Activated T-cell treated with anti-CD3 and anti-CD28 coated beads for 4 hours (primary cell): ENCODE measurements around the gene NAT9.

ENCODE experiments used
- DNase-seq: peaks from one replicate; pipeline ENCODE4 v3.0.0-alpha.2; 2020

Gene NAT9, protein sequence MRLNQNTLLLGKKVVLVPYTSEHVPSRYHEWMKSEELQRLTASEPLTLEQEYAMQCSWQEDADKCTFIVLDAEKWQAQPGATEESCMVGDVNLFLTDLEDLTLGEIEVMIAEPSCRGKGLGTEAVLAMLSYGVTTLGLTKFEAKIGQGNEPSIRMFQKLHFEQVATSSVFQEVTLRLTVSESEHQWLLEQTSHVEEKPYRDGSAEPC

DNA sequence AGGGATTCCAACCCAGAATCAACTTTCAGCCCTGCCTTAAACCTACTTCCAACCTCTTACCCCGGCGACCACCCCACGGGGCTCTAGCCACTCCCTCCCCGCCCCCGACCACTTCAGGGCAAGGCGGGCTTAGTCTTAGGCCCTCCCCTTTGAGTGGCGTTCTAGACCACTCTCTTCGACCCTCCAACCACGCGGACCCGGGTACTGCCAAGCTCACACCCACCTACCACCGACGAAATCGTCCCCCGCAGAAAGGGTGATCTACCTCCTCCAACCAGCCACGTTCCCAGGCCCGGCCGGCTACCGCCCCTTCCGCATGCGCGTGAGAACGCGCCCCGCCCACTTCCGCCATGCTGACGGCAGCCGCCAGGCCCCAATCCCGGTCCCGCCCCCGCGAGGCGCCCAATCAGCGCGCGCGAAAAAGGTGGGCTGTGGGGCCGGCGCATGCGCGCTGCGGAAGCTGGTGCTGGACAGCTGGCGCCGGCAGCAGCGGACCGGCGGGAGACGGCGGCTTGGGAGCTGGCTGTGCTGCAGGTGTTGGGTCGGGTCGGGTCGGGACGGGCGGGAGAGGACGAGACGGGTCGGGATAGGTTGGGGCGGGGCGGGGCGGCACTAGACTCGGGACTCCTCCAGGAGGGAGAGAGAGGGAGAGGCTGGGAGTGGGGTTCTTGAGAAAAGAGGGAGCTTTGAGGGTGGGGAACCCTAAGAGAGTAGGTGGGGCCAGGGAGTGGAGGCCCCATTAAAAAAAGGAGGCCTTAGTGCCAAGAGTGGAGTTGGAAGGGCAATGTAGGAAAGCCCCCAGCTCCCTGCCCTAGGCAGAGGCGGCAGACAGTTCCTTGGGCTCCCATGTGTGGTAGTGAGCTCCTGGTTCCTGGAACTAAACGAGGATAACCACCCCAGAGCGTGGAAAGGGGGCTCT, at the start of gene NAT9:
Gene NAT9, minus strand, starts transcription at position 302 of the 919 bp plus-strand sequence. CDS start 647 bp downstream, outside the sequence.
- DNase-seq = peak; percentile 99

GRCh38 chr17:74824961-74825627, 48.9 kb upstream of the NAT9 start:
- DNase-seq = no peak

- no peak for DNase-seq
Measured at GRCh38 chr17:74822939-74823367, 46.8 kb upstream of the NAT9 start.

DNA sequence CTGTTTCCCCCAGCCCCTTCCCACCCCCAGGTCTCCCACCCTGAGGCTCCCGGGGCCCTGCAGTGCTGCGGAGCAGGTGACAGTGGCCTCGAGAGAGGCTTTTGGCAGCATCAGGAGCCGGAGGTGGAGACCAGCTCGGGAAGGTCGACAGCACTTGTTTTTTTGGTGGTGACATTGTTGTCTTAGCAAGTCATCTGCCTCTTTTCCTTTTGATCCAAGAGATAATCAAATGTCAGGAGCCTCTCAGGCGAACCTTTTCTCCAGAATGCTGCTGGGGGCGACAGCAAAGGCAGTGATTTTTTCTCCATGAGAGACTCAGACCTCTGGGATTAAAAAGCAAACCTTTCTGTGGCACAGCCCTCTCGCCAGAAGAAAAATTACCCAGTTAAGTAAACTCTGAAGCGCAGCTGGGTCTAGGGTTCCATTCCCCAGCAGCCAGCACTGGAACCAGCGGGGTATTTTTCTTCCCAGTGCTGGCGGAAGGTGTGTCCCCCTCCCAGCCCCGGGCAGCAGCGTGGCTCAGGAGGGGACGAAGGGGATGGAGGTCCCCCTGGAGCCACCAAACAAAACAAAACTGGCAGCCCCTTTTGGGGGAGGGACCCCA, 46.3 kb upstream of the NAT9 start:
- no peak for DNase-seq

DNA sequence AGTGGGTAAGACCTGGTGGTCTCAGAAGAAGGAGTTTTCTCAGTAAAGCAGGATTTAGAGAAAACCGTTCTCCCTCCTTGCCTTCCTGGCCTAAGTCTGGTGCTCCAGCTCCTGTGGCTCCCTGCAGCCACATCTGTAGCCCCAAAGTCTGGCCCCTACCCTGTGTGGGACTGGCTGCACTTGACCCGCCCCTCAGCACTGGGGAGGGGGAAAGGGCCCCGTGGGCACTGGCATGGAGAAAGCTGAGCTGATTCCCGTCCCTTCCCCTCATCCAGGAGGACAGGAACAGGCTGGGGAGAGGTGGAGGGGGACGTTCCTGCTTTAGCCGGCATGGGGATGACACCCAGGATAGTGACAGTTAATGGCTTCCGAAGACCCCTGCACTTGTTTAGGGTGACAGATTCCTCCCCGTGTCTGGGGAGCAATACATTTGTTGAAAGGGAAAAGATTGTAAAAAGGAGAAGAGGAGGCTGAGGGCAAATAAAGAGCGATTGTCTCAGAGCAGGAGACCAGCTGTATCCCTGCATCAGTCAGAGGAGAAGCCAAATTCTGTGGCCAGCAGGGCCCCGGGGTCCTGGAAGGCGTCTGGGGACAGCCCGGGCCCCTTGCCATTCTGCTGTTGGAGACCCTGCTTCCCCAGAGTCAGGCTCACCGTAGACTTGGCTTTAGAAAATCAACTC, 45.6 kb upstream of the NAT9 start:
- DNase-seq = no peak

DNA sequence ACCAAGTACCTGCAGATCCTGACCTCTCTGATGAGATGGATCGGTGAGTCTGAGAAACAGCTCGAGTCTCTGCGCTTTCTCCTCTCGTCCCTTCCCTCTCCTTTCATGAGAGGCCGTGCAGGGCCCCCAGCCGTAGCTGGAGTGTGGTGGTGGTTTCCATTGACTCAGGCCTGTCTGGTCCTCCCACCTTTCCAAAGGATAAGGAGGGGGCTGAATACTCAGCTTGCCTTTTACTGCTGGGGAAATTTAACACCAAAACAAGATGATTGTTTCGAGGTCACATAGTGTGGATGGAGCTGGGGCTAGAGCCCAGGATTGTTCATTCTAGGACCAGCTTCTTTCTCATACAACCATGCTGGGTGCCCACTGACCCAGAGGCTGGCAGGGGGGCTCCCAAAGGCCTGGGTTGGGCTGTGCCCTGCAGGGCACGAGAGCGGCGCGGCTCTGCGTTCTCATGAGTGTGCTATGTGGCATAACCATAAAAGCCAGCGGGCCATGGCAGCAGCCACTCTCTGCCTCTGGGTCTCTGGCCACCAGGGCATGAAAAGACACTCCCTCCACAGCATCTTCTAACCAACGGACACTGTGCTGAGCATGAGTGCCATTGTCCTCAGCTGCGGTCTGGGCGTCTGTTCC, 43.8 kb upstream of the NAT9 start:
- DNase-seq = no peak

DNA sequence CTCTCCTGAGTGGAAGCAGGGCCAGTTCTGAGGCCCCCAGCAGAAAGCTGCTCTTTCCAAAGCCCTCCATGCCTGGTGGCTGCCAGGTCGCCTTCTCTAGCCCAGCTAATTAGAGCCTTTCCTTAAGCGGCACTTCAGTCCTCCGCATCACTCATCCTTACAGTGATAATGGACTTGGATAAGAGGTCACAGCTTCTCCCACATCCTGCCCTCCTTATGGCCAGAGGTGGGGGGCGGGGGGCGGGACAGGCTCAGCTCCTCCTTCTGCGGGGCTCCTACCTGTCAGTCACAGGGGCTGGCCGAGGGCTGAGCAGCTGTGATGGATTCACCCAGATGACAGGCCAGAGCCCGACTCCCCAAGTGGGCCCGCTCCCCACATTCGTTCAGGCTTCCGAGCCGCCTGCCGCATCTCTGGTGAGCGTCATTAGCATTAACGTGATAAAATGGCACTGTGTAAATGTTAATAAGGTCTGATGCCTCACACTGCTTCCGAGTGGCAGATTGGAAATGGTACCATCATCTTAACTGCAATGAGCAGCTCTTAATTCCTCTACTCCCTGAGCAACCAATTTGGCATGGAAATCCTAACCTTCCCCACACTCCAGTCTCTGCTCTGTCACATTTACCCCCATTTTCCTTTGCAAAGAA, 42.3 kb upstream of the NAT9 start:
- no peak for DNase-seq

DNA sequence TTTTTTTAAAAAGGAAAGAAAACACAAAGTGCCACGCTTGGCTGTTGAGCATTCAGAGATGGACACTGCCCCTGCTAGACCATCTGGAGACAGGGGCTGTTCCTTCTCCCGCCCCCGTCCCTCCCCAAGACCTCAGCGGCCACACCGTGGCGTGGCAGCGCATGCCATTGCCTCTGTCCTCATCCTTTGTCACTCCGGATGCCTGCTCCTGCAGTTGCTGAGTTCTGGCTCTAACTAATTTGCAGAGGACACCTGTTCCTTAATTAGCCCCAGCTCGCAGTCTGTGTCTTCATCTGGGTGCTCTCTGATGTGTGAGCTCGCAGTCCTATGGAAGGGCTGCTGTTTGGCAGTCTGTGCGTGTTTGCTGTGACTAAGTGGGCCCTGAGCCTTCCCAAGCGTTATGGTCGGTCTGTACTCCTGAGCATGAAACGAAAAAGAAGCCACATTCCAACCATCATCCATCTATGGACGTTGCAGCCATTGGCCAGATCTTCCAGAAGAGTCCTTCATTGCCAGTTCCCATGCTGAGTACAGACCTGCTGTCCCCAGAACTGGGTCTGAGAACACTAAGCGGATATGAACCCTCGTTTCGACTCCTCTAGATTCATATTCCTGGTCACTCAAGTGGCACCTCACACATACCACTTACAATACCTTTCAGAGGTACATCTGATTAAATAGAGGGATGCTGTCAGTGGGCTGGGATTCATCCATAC, 40.9 kb upstream of the NAT9 start:
- no peak for DNase-seq

DNA sequence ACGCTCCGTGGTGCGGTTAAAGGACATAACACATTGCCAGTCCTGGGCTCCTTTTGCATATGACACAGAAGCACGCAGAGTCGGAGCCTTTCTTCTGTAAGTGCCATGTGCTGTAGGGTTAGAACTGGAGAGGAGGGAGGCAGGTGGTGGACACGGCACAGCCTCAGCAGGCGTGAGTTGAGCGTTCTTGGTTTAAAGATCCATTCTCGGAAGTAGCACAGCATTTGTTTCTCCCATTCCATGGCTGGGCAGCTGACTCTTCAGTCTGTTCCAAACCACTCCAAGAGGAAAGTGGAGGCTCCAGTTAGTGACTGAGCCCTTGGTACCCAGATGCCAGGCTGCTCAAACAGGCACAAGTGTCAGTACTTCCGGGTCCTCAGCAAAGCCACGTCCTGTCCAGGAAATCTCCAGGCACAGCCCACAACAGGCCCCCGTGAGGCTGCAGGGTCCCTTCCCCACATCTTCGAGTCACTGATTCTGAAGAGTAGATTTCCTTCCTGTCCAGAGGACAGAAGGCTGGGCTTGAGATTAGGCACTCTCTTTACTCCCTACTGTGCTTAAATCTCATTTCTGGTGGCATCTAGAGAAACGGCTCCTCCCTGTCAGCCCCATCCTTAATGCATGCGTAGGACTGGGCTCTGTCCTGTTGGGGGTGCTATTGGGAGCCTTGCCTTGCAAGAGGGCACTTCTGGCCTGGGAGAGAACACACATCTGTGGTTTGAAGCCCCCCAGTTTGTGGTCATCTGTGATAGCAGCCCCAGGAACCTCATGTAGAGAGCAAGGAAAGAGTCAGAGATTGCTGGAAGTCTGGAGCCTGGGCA, 39.6 kb upstream of the NAT9 start:
- DNase-seq = no peak

DNA sequence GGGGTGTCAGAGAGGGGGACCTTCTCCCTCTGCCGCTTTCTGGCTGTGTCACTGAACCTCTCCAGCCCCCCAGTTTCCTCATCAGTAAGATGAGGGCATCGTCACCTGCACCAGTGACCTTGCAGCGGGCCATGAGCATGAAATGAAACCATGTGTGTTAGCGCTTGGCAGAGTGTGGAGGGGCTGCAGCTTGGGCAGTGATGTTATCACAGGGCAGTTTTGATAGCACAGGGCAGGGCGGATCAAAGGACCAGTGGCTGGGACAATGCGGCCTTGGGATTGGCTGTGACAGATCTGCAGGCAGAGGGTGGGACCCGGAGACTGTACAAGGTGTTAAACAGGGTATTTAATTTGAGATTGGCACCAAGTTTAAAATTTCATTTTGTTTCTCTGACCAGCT, 38.9 kb upstream of the NAT9 start:
- no peak for DNase-seq

DNA sequence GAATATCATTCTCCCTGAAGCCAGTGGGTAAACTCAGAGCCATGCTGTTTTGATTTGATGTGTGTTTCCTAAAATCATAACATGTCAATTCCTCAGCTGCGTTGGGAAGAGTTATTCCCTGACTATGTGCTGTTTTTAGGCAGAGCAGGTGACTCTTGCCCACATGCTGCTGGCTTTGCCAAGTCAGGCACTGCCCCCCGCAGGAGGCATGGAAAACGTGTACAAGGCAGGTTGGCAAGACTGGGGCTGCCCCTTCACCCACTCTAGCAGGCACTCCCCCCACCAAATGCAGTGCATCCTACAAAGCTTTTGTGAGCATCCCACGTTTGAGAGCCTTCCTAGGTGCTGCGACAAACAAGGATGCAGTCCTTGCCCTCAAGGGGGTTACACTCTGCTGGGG, 38.3 kb upstream of the NAT9 start:
- no peak for DNase-seq

DNA sequence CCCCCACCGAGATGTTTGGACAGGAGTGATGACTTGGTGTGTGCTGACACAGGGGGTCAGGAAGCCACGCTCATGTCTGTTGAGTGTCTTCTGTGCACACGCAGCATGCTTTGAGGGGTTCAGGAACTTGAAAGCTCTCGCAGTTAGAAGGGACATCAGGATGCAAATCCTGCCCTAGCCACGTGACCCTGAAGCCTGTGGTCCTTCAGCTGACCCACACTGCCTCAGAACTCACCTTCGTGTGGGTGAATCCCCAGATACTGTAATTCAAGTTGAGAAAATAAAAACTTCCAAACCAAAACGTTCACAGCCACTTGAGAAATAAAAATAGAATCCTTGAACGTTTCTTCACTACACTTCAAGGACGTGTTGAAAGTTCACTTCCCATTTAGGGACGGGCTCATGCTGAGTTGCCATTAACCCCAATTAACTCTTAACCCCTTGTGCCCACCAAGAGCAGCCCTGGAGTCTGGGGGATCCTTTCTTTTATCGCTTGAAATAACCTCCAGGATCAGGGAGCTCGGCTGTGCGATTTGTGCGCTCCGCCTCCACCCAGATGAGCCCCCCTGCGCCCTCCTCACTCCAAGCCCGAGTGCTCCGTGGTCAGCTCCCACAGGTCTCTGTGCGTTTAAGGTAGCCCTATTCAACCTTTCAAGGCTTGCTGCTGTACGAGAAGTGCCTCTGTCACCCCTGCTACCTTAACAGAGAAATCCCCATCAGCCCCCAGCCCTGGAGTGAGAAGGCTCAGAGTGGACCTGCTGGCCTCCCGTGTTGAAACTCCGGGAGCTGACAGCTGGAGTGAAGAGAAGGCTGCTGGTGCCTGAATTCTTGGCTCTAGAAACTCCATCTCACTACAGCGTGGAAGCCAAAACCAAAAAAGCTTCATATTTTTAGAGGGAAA, 36.2 kb upstream of the NAT9 start:
- DNase-seq = no peak

- no peak for DNase-seq
Measured at GRCh38 chr17:74810699-74811485, 34.7 kb upstream of the NAT9 start.

DNA sequence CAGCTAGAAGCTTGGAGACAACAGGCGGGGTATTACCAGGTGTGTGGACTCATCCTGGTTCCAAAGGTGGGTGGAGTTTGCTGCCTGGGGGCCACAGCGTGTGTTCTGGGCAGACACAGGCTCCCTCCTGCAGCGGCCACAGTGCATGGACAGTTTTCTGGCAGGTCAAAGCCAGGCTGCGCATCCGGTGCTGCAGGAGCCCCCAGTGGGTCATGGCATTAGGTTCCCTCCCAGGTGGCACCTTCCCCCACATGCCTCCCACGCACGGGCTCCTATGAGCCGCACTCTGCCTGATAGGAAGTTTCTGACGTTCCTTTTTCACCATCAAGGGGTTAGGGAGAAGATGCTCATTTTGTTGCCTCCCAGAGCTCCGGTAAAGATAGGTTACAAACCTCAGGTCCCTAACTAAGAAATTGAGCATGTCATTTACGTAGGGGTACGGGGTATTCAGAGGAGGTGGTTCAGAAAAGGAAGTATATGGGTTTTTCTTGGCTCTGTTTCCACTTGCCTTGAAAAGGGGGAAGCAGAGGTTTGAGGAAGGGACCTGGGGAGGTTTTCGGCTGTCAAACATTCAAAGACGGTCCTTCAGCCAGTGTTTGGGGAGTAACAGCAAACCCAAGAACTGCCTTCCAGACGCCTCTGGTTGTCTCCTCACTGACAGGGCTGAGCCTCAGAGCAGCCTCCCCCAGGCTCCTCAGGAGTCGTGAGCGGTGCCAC, 32.7 kb upstream of the NAT9 start:
- no peak for DNase-seq

DNA sequence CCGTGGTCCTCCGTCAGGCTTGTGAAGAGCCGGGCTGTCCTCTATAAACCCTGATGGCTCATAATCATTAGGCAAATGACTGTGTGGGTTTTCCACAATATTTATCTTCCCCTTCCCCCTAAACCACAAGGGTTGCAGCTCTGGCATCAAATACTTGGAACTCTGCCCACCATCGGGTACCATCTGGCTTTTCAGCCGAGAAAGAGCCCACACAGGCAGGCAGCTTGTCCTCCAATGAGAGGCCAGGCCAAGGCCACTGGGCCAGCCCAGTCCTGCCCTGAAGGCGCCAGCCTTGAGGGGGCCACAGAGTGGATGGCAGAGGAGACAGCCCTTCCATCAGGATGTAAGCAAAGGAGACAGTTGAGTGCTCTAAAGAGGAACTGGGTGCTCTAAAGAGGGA, 31.8 kb upstream of the NAT9 start:
- DNase-seq = no peak

DNA sequence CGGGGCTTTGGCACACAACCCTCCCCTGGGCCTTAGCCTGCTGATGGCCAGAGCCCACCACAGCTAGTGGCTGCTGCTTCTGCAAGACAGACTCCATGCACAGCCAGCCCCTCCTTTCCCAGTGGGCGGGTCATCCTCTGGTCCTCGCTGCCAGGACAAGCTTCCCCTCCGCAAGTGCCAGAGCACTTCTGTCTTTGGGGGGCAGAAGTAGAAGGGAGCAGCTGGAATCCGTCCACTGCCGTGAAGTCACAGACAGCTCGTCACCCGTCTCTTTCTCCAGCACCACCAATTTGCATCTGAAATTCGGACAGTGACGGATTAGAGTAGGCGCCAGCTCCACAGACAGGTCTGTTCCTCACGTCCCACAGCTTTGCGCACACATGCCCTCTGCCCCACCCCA, 31.3 kb upstream of the NAT9 start:
- no peak for DNase-seq

DNA sequence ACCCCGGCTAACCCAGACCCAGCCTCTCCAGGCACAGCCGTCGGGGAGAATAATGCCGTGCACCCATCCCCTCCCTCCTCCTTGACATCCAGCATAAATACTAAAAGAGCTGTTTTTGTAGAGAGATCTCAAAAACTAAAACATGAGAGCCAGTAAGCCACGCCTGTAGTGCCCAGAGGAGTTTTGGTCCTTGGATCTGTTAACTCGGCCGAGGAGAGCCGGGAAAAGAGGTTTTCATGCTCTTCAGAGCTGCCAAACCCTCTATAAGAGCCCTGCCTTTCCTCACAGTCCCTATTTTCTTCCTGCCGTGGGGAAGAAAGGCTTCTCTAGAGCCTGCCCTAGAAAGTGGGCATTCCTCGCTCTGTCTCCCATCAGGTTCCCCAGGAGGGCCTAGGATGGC, 30.2 kb upstream of the NAT9 start:
- DNase-seq = no peak

- DNase-seq = no peak
Measured at GRCh38 chr17:74805591-74805991, 29.4 kb upstream of the NAT9 start.
